LNCAP (cell line): ENCODE results near the gene GM2A.

Source experiments
- CTCF ChIP-seq: fragments of 450-650 bp; IDR thresholded peaks from 2 replicates; pipeline ENCODE4 v1.5.1; 2017; ENCODE audit warnings: mild to moderate bottlenecking

The GM2A gene

GRCh38 chr5:151230048-151230680 is 22.8 kb upstream of the GM2A start:
- TF ChIP-seq CTCF: no peak

GRCh38 chr5:151231359-151231758 is 21.6 kb upstream of the GM2A start:
- TF ChIP-seq CTCF: no peak

GRCh38 chr5:151233616-151234085 is 19.3 kb upstream of the GM2A start:
- TF ChIP-seq CTCF: no peak

- no peak for TF ChIP-seq CTCF
Measured at GRCh38 chr5:151234476-151235238, 18.3 kb upstream of the GM2A start.

- TF ChIP-seq CTCF: no peak
Measured at GRCh38 chr5:151236888-151237287, 16.1 kb upstream of the GM2A start.

GRCh38 chr5:151237685-151238084 is 15.3 kb upstream of the GM2A start:
- TF ChIP-seq CTCF: no peak

GRCh38 chr5:151238303-151238741 is 14.7 kb upstream of the GM2A start:
- TF ChIP-seq CTCF: no peak
